Endothelial cell of umbilical vein (primary cell): ENCODE measurements around the gene SPDYE18. TPM values are rescaled to one million over a fixed set of nuclear protein-coding genes. Genes with fewer than 3 reads are reported as not detected.
"Not testable (repeated sequence)": the region's sequence is repeated elsewhere in the genome, so short reads cannot be mapped to it uniquely, and the experiment has no call there.

Experiments used
- BruUV-seq: library from RNA; stranded (reverse); fragments of 400-500 nt; replicated peaks from 2 replicates; lab custom pipeline; 2021; lab: Mats Ljungman, UMichigan
- CTCF ChIA-PET: fragments of 300-600, 350-600 bp; sonication (Branson Sonifier 250); formaldehyde crosslinking; loops from one replicate; lab custom pipeline; 2021; ENCODE audit warnings: antibody characterized with exemption, inconsistent platforms; lab: Charles Lee
- POLR2A ChIA-PET: fragments of 300-600, 350-600 bp; sonication (Branson Sonifier 250); formaldehyde crosslinking; loops from one replicate; lab custom pipeline; 2021; ENCODE audit warnings: antibody characterized with exemption, inconsistent platforms; lab: Charles Lee
- DNase-seq: peaks from one replicate; pipeline ENCODE4 v3.0.0-alpha.2; 2011; ENCODE audit warnings: low read depth, low spot score
- FAIRE-seq: peaks from 2 replicates; lab custom pipeline; 2011; peaks lifted over from hg19 to GRCh38; lab: Jason Lieb, UNC
- H2AFZ ChIP-seq: 2 replicates; pipeline ENCODE4 v1.6.0; 2012; ENCODE audit warnings: low read depth, low read length, control low read depth, inconsistent platforms
- H3K27ac ChIP-seq: 2 replicates; pipeline ENCODE4 v1.5.1; 2011; ENCODE audit warnings: low read depth, mild to moderate bottlenecking, control low read depth, low read length, moderate library complexity; ENCODE audit not compliant: insufficient read depth
- H3K27me3 ChIP-seq, 2 experiments: 2 replicates each; pipeline versions ENCODE4 v1.6.0 to v1.6.1; 2011; ENCODE audit warnings: low read length in 2 of 2, mixed read lengths in 1 of 2; ENCODE audit not compliant: control insufficient read depth in 2 of 2, insufficient read depth in 2 of 2
- H3K36me3 ChIP-seq, 2 experiments: 2 replicates in 1 of 2; 3 replicates in 1 of 2; pipeline ENCODE4 v1.5.1; 2011; ENCODE audit warnings: low read length in 2 of 2, mild to moderate bottlenecking in 1 of 2, moderate library complexity in 1 of 2; ENCODE audit not compliant: control insufficient read depth in 2 of 2, insufficient read depth in 2 of 2; ENCODE audit errors: extremely low read depth in 1 of 2
- H3K4me1 ChIP-seq: 3 replicates; pipeline ENCODE4 v1.5.1; 2011; ENCODE audit warnings: mild to moderate bottlenecking, low read length; ENCODE audit not compliant: control insufficient read depth, insufficient read depth; ENCODE audit errors: extremely low read depth
- H3K4me2 ChIP-seq: 2 replicates; pipeline ENCODE4 v1.6.1; 2011; ENCODE audit warnings: low read length, control low read depth, mixed read lengths; ENCODE audit not compliant: insufficient read depth
- H3K4me3 ChIP-seq, 3 experiments: fragments of 200-600 bp in 1 of 3; sonication (generic), shearing (Covaris generic) in 1 of 3; replicated peaks in 1 of 3; 2 replicates each; pipeline ENCODE4 v1.5.1; 2011 to 2016; ENCODE audit warnings: control low read depth in 3 of 3, low read length in 3 of 3, mild to moderate bottlenecking in 2 of 3, inconsistent platforms in 1 of 3, low read depth in 1 of 3, moderate library complexity in 1 of 3; ENCODE audit not compliant: insufficient read depth in 1 of 3
- H3K79me2 ChIP-seq: 2 replicates; pipeline ENCODE4 v1.6.0; 2012; ENCODE audit warnings: low read length, inconsistent platforms; ENCODE audit not compliant: control insufficient read depth, insufficient read depth
- H3K9ac ChIP-seq: replicated peaks from 2 replicates; pipeline ENCODE3; 2011; ENCODE audit warnings: low read length, control low read depth; ENCODE audit not compliant: insufficient read depth; ENCODE audit errors: extremely low read depth
- H3K9me1 ChIP-seq: replicated peaks from 3 replicates; pipeline ENCODE4 v1.6.0; 2011; ENCODE audit warnings: mild to moderate bottlenecking, low read length; ENCODE audit not compliant: control insufficient read depth, insufficient read depth; ENCODE audit errors: extremely low read depth
- H3K9me3 ChIP-seq: replicated peaks from 2 replicates; pipeline ENCODE4 v1.5.1; 2012; ENCODE audit warnings: low read length, inconsistent platforms; ENCODE audit not compliant: control insufficient read depth, insufficient read depth
- H4K20me1 ChIP-seq: replicated peaks from 2 replicates; pipeline ENCODE3; 2011; ENCODE audit warnings: mild to moderate bottlenecking, low read length; ENCODE audit not compliant: control insufficient read depth, insufficient read depth; ENCODE audit errors: extremely low read depth
- dilution Hi-C: fragments of 300-500 bp; cut with MboI; formaldehyde crosslinking; loops from one replicate; pipeline ENCODE4 v1.15.0; 2019; ENCODE audit warnings: low sequenced_read_pairs; ENCODE audit not compliant: extremely low pct_ligation_motif_present
- intact Hi-C: fragments of 100-400 bp; cut with micrococcal nuclease; formaldehyde crosslinking; loops from one replicate; pipeline ENCODE4 v1.10.0; 2022
- polyA plus RNA-seq, 4 experiments: library from polyadenylated mRNA; depleted of rRNA in 3 of 4; stranded (reverse) in 3 of 4; unstranded in 1 of 4; fragments of >200 nt; gene quantifications; 2 replicates each; pipeline versions ENCODE4 v1.2.1 to v1.2.3, GENCODE V29; 2011 to 2012; ENCODE audit warnings: missing spikeins in 1 of 4
- small RNA-seq: library from RNA; depleted of rRNA; stranded (forward); fragments of <200 nt; gene quantifications from one replicate; pipeline ENCODE3, GENCODE V24; 2012; ENCODE audit warnings: low replicate concordance, low read depth; ENCODE audit not compliant: insufficient read depth, insufficient read length
- total RNA-seq: library from RNA; stranded (reverse); gene quantifications from 2 replicates; pipeline ENCODE4 v1.2.3, GENCODE V29; 2021

SPDYE18 gene
- total and polyA plus RNA-seq, 2 donors (not counting 3 experiments of a cell fraction or from before 2014, with no cell fraction given), result 0.66 TPM; not detected in 1

GRCh38 chr7:77003241-77003640 is 59.1 kb downstream of the SPDYE18 start:
- H3K4me2 ChIP-seq, H2AFZ ChIP-seq, H3K4me3 ChIP-seq, H3K79me2 ChIP-seq, H3K9ac ChIP-seq, dilution Hi-C loops, H3K27me3 ChIP-seq, H4K20me1 ChIP-seq, DNase-seq, CTCF ChIA-PET, FAIRE-seq, H3K36me3 ChIP-seq, H3K9me1 ChIP-seq, intact Hi-C loops, BruUV-seq, H3K27ac ChIP-seq, POLR2A ChIA-PET, H3K9me3 ChIP-seq, H3K4me1 ChIP-seq: not testable (repeated sequence)

GRCh38 chr7:77002678-77003233 is 59.6 kb downstream of the SPDYE18 start:
- H2AFZ ChIP-seq, H3K9ac ChIP-seq, CTCF ChIA-PET, H3K27me3 ChIP-seq, H3K4me1 ChIP-seq, H3K4me3 ChIP-seq, POLR2A ChIA-PET, DNase-seq, H3K9me1 ChIP-seq, dilution Hi-C loops, H3K27ac ChIP-seq, intact Hi-C loops, H3K9me3 ChIP-seq, BruUV-seq, H3K36me3 ChIP-seq, FAIRE-seq, H3K4me2 ChIP-seq, H3K79me2 ChIP-seq, H4K20me1 ChIP-seq: not testable (repeated sequence)

GRCh38 chr7:77002104-77002503 is 60.3 kb downstream of the SPDYE18 start:
- H3K36me3 ChIP-seq, H3K27ac ChIP-seq, FAIRE-seq, H3K4me1 ChIP-seq, CTCF ChIA-PET, H3K9me1 ChIP-seq, H2AFZ ChIP-seq, intact Hi-C loops, BruUV-seq, H3K9ac ChIP-seq, H4K20me1 ChIP-seq, H3K9me3 ChIP-seq, POLR2A ChIA-PET, H3K4me3 ChIP-seq, H3K27me3 ChIP-seq, DNase-seq, H3K4me2 ChIP-seq, H3K79me2 ChIP-seq, dilution Hi-C loops: not testable (repeated sequence)

Small RNAs within 50 kb of the gene (small RNA-seq; reads per million reads assigned to genes)
- not detected for gene RF00019

Other genes starting within 250 kb of the SPDYE18 start
- gene SPDYE17, start 30.2 kb downstream of the SPDYE18 start, total RNA-seq, result not detected in 2 replicates
- gene SPDYE17, start 30.2 kb downstream of the SPDYE18 start, polyA plus RNA-seq, result not detected in 2 replicates
- gene CCDC146, start 60.1 kb upstream of the SPDYE18 start, total RNA-seq, result 2.2 and 2.6 TPM in 2 replicates
- gene CCDC146, start 60.1 kb upstream of the SPDYE18 start, polyA plus RNA-seq, result 0.65 and 1.5 TPM in 2 replicates
- not detected in 2 replicates for gene FGL2, start 137.3 kb upstream of the SPDYE18 start, total RNA-seq
- gene FGL2, start 137.3 kb upstream of the SPDYE18 start, polyA plus RNA-seq, result not detected in 2 replicates